Osteoblast (primary cell): ENCODE results near the gene SYNE1. TPM values are rescaled to one million over a fixed set of nuclear protein-coding genes. Genes with fewer than 3 reads are reported as not detected.

Experiments
- DNase-seq: peaks from one replicate; pipeline ENCODE4 v3.0.0; 2011; ENCODE audit warnings: low spot score, mixed read lengths; ENCODE audit not compliant: insufficient read length; ENCODE audit errors: missing footprints
- H2AFZ ChIP-seq: 2 replicates; pipeline ENCODE4 v1.6.0; 2011; ENCODE audit warnings: mild to moderate bottlenecking, low read length
- H3K27ac ChIP-seq: 2 replicates; pipeline ENCODE4 v1.5.1; 2011; ENCODE audit warnings: mild to moderate bottlenecking, low read depth, low read length, moderate library complexity
- H3K27me3 ChIP-seq: 2 replicates; pipeline ENCODE4 v1.6.0; 2012; ENCODE audit warnings: mild to moderate bottlenecking, control low read depth, inconsistent platforms, low read length, moderate library complexity; ENCODE audit not compliant: insufficient read depth
- H3K36me3 ChIP-seq: 2 replicates; pipeline ENCODE4 v1.5.1; 2011; ENCODE audit warnings: mild to moderate bottlenecking, low read length, control low read depth, moderate library complexity; ENCODE audit not compliant: insufficient read depth
- H3K4me1 ChIP-seq: 2 replicates; pipeline ENCODE4 v1.5.1; 2011; ENCODE audit warnings: mild to moderate bottlenecking, low read length, control low read depth, moderate library complexity; ENCODE audit not compliant: insufficient read depth
- H3K4me2 ChIP-seq: 2 replicates; pipeline ENCODE4 v1.6.0; 2011; ENCODE audit warnings: mild to moderate bottlenecking, low read length; ENCODE audit not compliant: insufficient read depth
- H3K4me3 ChIP-seq: fragments of 200-600 bp; sonication (generic); 3 replicates; pipeline ENCODE4 v1.5.1; 2012; ENCODE audit warnings: mild to moderate bottlenecking, low read length, inconsistent platforms; ENCODE audit not compliant: insufficient read depth
- H3K79me2 ChIP-seq: 2 replicates; pipeline ENCODE4 v1.6.0; 2012; ENCODE audit warnings: mild to moderate bottlenecking, low read length, control low read depth, inconsistent platforms; ENCODE audit not compliant: insufficient read depth
- H3K9me3 ChIP-seq: 2 replicates; pipeline ENCODE4 v1.5.1; 2011; ENCODE audit warnings: low read depth, low read length, control low read depth
- H4K20me1 ChIP-seq: 2 replicates; pipeline ENCODE4 v1.6.0; 2012; ENCODE audit warnings: mild to moderate bottlenecking, low read length, control low read depth; ENCODE audit not compliant: insufficient read depth
- total RNA-seq: library from RNA; depleted of rRNA; stranded (reverse); fragments of >200 nt; gene quantifications from 2 replicates; pipeline ENCODE4 v1.2.3, GENCODE V29; 2012
- TF ChIP-seq, protein P1 (sequence below): IDR thresholded peaks from 2 replicates; pipeline ENCODE4 v1.5.1; 2011; ENCODE audit warnings: mild to moderate bottlenecking, low read depth, low read length, moderate library complexity; ENCODE audit errors: extremely low read depth

Gene SYNE1
- total RNA-seq, 1 donor, result 240 TPM

DNA sequence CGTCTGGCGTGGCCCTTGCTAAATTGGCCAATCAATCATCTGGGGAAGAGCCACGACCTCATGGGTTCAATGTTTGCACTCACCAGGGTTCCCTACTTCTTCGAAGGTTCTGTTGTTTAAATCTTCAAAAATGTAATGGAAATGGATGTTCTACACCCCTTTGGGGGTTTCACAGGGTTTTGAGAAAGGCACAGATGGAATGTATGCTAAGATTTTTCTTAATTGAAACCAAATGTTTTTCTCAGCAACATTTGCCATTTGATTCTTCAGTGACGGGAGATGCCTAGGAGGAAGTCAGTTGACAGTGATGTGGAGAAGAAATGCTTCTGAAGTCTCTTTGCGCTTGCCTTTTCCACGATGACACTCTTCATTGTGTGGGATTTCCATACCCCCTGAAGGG lies 517.3 kb downstream of the SYNE1 start:
- no peak for DNase-seq
- Histone ChIP-seq H3K4me1 (peaks cover 3% of the 10 kb centered on the region), H3K9me3 (no peaks in the 10 kb centered on the region), H2AFZ (no peak overlapping the region), H4K20me1 (no peaks in the 10 kb centered on the region), H3K27ac (no peak overlapping the region), H3K36me3 (peaks cover 29% of the 10 kb centered on the region), H3K79me2 (no peaks in the 10 kb centered on the region), H3K4me3 (no peak overlapping the region), H3K4me2 (no peak overlapping the region), H3K27me3 (no peaks in the 10 kb centered on the region)
- TF ChIP-seq, protein P1, sequence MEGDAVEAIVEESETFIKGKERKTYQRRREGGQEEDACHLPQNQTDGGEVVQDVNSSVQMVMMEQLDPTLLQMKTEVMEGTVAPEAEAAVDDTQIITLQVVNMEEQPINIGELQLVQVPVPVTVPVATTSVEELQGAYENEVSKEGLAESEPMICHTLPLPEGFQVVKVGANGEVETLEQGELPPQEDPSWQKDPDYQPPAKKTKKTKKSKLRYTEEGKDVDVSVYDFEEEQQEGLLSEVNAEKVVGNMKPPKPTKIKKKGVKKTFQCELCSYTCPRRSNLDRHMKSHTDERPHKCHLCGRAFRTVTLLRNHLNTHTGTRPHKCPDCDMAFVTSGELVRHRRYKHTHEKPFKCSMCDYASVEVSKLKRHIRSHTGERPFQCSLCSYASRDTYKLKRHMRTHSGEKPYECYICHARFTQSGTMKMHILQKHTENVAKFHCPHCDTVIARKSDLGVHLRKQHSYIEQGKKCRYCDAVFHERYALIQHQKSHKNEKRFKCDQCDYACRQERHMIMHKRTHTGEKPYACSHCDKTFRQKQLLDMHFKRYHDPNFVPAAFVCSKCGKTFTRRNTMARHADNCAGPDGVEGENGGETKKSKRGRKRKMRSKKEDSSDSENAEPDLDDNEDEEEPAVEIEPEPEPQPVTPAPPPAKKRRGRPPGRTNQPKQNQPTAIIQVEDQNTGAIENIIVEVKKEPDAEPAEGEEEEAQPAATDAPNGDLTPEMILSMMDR, result no peak

- Histone ChIP-seq H3K4me3 (no peak overlapping the region), H3K79me2 (no peaks in the 10 kb centered on the region), H3K4me1 (peaks cover 2% of the 10 kb centered on the region), H3K36me3 (peaks cover 29% of the 10 kb centered on the region), H3K9me3 (no peaks in the 10 kb centered on the region), H2AFZ (no peak overlapping the region), H3K27ac (no peak overlapping the region), H3K27me3 (no peaks in the 10 kb centered on the region), H3K4me2 (no peak overlapping the region), H4K20me1 (no peaks in the 10 kb centered on the region)
- no peak for DNase-seq
- TF ChIP-seq, protein P1, result no peak
Observed at GRCh38 chr6:152118678-152119077, 518.5 kb downstream of the SYNE1 start.

- Histone ChIP-seq H3K27ac (no peak overlapping the region), H3K9me3 (no peaks in the 10 kb centered on the region), H3K4me1 (no peaks in the 10 kb centered on the region), H3K27me3 (no peaks in the 10 kb centered on the region), H2AFZ (no peak overlapping the region), H3K4me3 (no peak overlapping the region), H3K36me3 (peaks cover 29% of the 10 kb centered on the region), H4K20me1 (no peaks in the 10 kb centered on the region), H3K79me2 (no peaks in the 10 kb centered on the region), H3K4me2 (no peak overlapping the region)
- TF ChIP-seq, protein P1, result no peak
- DNase-seq, result no peak
Observed at GRCh38 chr6:152118224-152118623, 518.9 kb downstream of the SYNE1 start.

DNA sequence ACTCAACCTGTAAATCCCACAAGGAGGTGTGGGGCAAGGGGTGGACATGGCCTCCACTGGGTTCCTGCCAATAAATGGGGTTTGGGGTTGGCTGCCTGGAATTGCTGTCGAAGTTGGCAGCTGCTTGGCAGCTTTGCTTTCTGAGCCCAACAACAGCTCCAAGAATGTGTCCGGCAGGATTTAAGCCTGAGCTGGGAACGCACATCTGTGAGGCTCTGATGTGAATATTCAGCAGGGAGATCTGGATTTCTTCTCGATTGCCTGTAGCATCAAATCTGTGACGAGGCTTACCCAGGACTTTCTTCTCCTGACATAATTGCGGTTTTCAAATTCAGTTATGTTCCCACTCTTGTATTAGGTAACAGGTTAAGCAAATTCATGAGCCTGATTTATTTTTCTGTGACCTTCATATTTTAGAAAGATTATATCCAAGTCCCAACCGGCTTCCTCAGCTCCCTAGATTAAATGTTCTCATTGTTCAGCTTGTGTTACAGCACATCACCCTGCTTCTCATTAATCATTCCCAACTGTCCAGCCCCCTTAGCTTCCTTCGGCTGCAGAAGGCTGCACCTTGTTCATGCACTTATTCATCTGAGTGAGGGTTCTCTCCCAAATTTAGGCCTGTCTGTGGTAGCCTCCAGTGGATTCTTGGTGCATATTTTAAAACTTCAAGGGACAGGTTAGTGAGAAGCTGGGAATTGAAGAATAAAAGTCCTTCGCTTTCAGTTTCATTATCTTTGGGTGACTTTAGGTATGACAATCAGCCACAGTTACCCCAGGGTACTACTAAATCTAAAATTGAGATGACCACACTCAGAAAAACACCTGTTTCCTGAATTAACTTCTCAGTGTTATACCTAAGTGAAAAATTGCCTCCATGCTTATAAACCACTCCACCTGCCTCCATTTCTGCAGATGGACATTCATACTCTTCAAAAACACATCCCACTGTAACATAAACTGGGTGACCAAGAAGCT lies 519.7 kb downstream of the SYNE1 start:
- H4K20me1 ChIP-seq, result no peaks in the 10 kb centered on the region
- H3K4me1 ChIP-seq, result no peaks in the 10 kb centered on the region
- no peak overlapping the region for H3K27ac ChIP-seq
- H3K4me3 ChIP-seq, result no peak overlapping the region
- H3K9me3 ChIP-seq, result no peaks in the 10 kb centered on the region
- H2AFZ ChIP-seq, result no peak overlapping the region
- no peak overlapping the region for H3K4me2 ChIP-seq
- H3K79me2 ChIP-seq, result no peaks in the 10 kb centered on the region
- H3K27me3 ChIP-seq, result no peaks in the 10 kb centered on the region
- DNase-seq, result no peak
- TF ChIP-seq, protein P1, result no peak
- peaks cover 29% of the 10 kb centered on the region for H3K36me3 ChIP-seq
